ENCODE results near the gene KISS1.

KISS1 gene

GRCh38 chr1:204170494-204171155 lies 25.7 kb downstream of the KISS1 start:
- TF ChIP-seq SIN3A (IDR thresholded peaks at IDR 0.05; ENCODE audit: borderline replicate concordance, insufficient read depth, low read length): no peak
- no peak for TF ChIP-seq REST (IDR thresholded peaks at IDR 0.05; ENCODE audit: insufficient read depth in 1 of 2, low read depth in 2 of 2, low read length in 2 of 2)
- no peak for TF ChIP-seq TAF1 (IDR thresholded peaks at IDR 0.05; ENCODE audit: borderline replicate concordance, insufficient read depth, low read length)
- TF ChIP-seq POLR2AphosphoS5 (IDR thresholded peaks at IDR 0.05; ENCODE audit: low read depth, low read length): no peak
- no peak for TF ChIP-seq FOXP2 (optimal IDR thresholded peaks at IDR 0.05; ENCODE audit: borderline replicate concordance, extremely low read depth, extremely low read length, insufficient read depth)

- TF ChIP-seq TAF1 (IDR thresholded peaks at IDR 0.05; ENCODE audit: borderline replicate concordance, insufficient read depth, low read length): no peak
- no peak for TF ChIP-seq POLR2AphosphoS5 (IDR thresholded peaks at IDR 0.05; ENCODE audit: low read depth, low read length)
- no peak for TF ChIP-seq REST (IDR thresholded peaks at IDR 0.05; ENCODE audit: insufficient read depth in 1 of 2, low read depth in 2 of 2, low read length in 2 of 2)
- no peak for TF ChIP-seq SIN3A (IDR thresholded peaks at IDR 0.05; ENCODE audit: borderline replicate concordance, insufficient read depth, low read length)
- no peak for TF ChIP-seq FOXP2 (optimal IDR thresholded peaks at IDR 0.05; ENCODE audit: borderline replicate concordance, extremely low read depth, extremely low read length, insufficient read depth)
These were observed 26.4 kb downstream of the KISS1 start for GRCh38 chr1:204169858-204170257.

- TF ChIP-seq FOXP2 (optimal IDR thresholded peaks at IDR 0.05; ENCODE audit: borderline replicate concordance, extremely low read depth, extremely low read length, insufficient read depth): no peak
- TF ChIP-seq SIN3A (IDR thresholded peaks at IDR 0.05; ENCODE audit: borderline replicate concordance, insufficient read depth, low read length): no peak
- no peak for TF ChIP-seq TAF1 (IDR thresholded peaks at IDR 0.05; ENCODE audit: borderline replicate concordance, insufficient read depth, low read length)
- no peak for TF ChIP-seq REST (IDR thresholded peaks at IDR 0.05; ENCODE audit: insufficient read depth in 1 of 2, low read depth in 2 of 2, low read length in 2 of 2)
- no peak for TF ChIP-seq POLR2AphosphoS5 (IDR thresholded peaks at IDR 0.05; ENCODE audit: low read depth, low read length)
These were observed 28.6 kb downstream of the KISS1 start for GRCh38 chr1:204167730-204168129.

GRCh38 chr1:204166219-204166618 lies 30.1 kb downstream of the KISS1 start, which contains the start of gene REN:
Gene REN, minus strand, starts transcription at chr1:204166337. Its CDS starts 44 bp downstream, at chr1:204166293.
- TF ChIP-seq TAF1 (IDR thresholded peaks at IDR 0.05; ENCODE audit: borderline replicate concordance, insufficient read depth, low read length) (no peak), SIN3A (IDR thresholded peaks at IDR 0.05; ENCODE audit: borderline replicate concordance, insufficient read depth, low read length) (no peak), POLR2AphosphoS5 (IDR thresholded peaks at IDR 0.05; ENCODE audit: low read depth, low read length) (no peak), REST (IDR thresholded peaks at IDR 0.05; ENCODE audit: insufficient read depth in 1 of 2, low read depth in 2 of 2, low read length in 2 of 2) (no peak), FOXP2 (optimal IDR thresholded peaks at IDR 0.05; ENCODE audit: borderline replicate concordance, extremely low read depth, extremely low read length, insufficient read depth) (no peak)
